ENCODE results near the gene S100A12.

The S100A12 gene

GRCh38 chr1:153341431-153341934 lies 33.9 kb downstream of the S100A12 start:
- Histone ChIP-seq H2AFZ (ENCODE audit: low read length) (no peak overlapping the region), H3K4me1 (ENCODE audit: low read length) (peaks cover 29% of the 10 kb centered on the region), H3K79me2 (ENCODE audit: low read length) (no peaks in the 10 kb centered on the region), H3K9me2 (replicated peaks; ENCODE audit: insufficient read depth, low read length) (no peaks in the 10 kb centered on the region), H3K4me3 (ENCODE audit: low read length) (no peak overlapping the region), H3K27ac (ENCODE audit: low read length) (no peak overlapping the region), H4K20me1 (ENCODE audit: insufficient read depth, low read length) (no peaks in the 10 kb centered on the region), H3K4me2 (ENCODE audit: low read depth, low read length) (no peak overlapping the region), H3F3A (ENCODE audit: insufficient read depth, low read length) (peaks cover 10% of the 10 kb centered on the region; the same call in 1 of the 2 replicates), H3K27me3 (replicated peaks; ENCODE audit: insufficient read depth, low read length) (no peaks in the 10 kb centered on the region), H3K9me3 (replicated peaks; ENCODE audit: insufficient read depth, low read length) (no peaks in the 10 kb centered on the region), H3K36me3 (replicated peaks; ENCODE audit: insufficient read depth, low read length) (no peaks in the 10 kb centered on the region), H3K9ac (ENCODE audit: low read length) (no peak overlapping the region)
- TF ChIP-seq EZH2phosphoT487 (IDR thresholded peaks at IDR 0.05; ENCODE audit: low read length), result no peak
- no peak for TF ChIP-seq EZH2 (optimal IDR thresholded peaks at IDR 0.05; ENCODE audit: low read depth, low read length)
- DNase-seq, result no peak

GRCh38 chr1:153340356-153340755 lies 35.1 kb downstream of the S100A12 start:
- no peak overlapping the region for H3K9ac ChIP-seq (ENCODE audit: low read length)
- no peaks in the 10 kb centered on the region for H4K20me1 ChIP-seq (ENCODE audit: insufficient read depth, low read length)
- H3K9me3 ChIP-seq (replicated peaks; ENCODE audit: insufficient read depth, low read length), result no peaks in the 10 kb centered on the region
- TF ChIP-seq EZH2phosphoT487 (IDR thresholded peaks at IDR 0.05; ENCODE audit: low read length), result no peak
- no peaks in the 10 kb centered on the region for H3K9me2 ChIP-seq (replicated peaks; ENCODE audit: insufficient read depth, low read length)
- no peak overlapping the region for H3K4me2 ChIP-seq (ENCODE audit: low read depth, low read length)
- H3K4me3 ChIP-seq (ENCODE audit: low read length), result no peak overlapping the region
- H3K27ac ChIP-seq (ENCODE audit: low read length), result no peak overlapping the region
- peaks cover 21% of the 10 kb centered on the region for H3K4me1 ChIP-seq (ENCODE audit: low read length)
- no peaks in the 10 kb centered on the region for H3K27me3 ChIP-seq (replicated peaks; ENCODE audit: insufficient read depth, low read length)
- H3K79me2 ChIP-seq (ENCODE audit: low read length), result no peaks in the 10 kb centered on the region
- no peak overlapping the region for H2AFZ ChIP-seq (ENCODE audit: low read length)
- peaks cover 10% of the 10 kb centered on the region; the same call in 1 of the 2 replicates for H3F3A ChIP-seq (ENCODE audit: insufficient read depth, low read length)
- H3K36me3 ChIP-seq (replicated peaks; ENCODE audit: insufficient read depth, low read length), result no peaks in the 10 kb centered on the region
- DNase-seq, result no peak

GRCh38 chr1:153339802-153340201 lies 35.6 kb downstream of the S100A12 start:
- Histone ChIP-seq H3F3A (ENCODE audit: insufficient read depth, low read length) (peaks cover 10% of the 10 kb centered on the region; the same call in 1 of the 2 replicates), H3K9ac (ENCODE audit: low read length) (no peak overlapping the region), H3K36me3 (replicated peaks; ENCODE audit: insufficient read depth, low read length) (no peaks in the 10 kb centered on the region), H3K9me3 (replicated peaks; ENCODE audit: insufficient read depth, low read length) (no peaks in the 10 kb centered on the region), H4K20me1 (ENCODE audit: insufficient read depth, low read length) (no peaks in the 10 kb centered on the region), H3K4me3 (ENCODE audit: low read length) (no peak overlapping the region), H3K4me2 (ENCODE audit: low read depth, low read length) (no peak overlapping the region), H3K4me1 (ENCODE audit: low read length) (peaks cover 16% of the 10 kb centered on the region), H3K27me3 (replicated peaks; ENCODE audit: insufficient read depth, low read length) (no peaks in the 10 kb centered on the region), H3K79me2 (ENCODE audit: low read length) (no peaks in the 10 kb centered on the region), H3K9me2 (replicated peaks; ENCODE audit: insufficient read depth, low read length) (no peaks in the 10 kb centered on the region), H2AFZ (ENCODE audit: low read length) (no peak overlapping the region), H3K27ac (ENCODE audit: low read length) (no peak overlapping the region)
- TF ChIP-seq, protein P1, sequence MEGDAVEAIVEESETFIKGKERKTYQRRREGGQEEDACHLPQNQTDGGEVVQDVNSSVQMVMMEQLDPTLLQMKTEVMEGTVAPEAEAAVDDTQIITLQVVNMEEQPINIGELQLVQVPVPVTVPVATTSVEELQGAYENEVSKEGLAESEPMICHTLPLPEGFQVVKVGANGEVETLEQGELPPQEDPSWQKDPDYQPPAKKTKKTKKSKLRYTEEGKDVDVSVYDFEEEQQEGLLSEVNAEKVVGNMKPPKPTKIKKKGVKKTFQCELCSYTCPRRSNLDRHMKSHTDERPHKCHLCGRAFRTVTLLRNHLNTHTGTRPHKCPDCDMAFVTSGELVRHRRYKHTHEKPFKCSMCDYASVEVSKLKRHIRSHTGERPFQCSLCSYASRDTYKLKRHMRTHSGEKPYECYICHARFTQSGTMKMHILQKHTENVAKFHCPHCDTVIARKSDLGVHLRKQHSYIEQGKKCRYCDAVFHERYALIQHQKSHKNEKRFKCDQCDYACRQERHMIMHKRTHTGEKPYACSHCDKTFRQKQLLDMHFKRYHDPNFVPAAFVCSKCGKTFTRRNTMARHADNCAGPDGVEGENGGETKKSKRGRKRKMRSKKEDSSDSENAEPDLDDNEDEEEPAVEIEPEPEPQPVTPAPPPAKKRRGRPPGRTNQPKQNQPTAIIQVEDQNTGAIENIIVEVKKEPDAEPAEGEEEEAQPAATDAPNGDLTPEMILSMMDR (IDR thresholded peaks at IDR 0.05; ENCODE audit: low read length), result no peak
- TF ChIP-seq EZH2 (optimal IDR thresholded peaks at IDR 0.05; ENCODE audit: low read depth, low read length) (no peak), EZH2phosphoT487 (IDR thresholded peaks at IDR 0.05; ENCODE audit: low read length) (no peak)
- DNase-seq, result no peak

DNA sequence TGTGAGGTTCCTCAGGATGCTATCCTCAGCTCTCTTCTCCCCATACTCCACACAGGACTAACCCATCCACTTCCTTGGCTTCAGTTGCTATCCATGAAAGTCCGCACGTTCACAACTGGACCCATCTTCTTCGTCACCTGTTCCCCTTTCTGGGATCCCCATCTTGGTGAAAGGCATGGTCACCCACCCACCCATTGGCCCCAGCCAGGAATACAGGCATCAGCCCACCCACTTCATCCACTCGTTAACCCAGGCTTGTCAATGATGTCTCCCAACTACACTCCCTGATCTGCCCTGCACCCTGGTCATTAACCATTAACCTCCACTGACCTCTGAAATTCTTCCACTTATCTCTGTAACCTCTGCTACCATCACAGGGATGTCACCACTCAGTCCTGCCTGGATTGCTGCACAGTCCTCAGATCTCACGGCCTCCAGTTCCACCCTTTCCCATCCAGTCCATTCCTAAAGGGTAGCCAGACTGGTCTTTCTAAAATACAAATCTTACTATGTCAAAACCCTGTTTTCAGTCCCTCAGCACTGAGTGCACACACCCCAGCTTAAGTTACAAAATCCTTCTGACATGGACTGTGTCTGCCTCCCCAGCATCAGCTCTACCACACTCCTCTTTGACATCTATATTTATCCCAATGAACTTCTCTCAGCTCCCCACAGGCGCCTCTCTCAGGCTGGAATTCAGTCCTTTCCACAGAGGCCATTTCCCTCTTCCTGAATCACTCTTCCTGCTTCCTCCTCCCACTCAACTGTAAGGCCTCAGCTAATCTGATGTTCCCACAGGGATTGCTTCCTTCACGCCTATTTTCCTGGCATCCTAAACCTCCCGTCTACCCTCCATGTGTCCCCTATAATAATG lies 37.2 kb downstream of the S100A12 start:
- no peak overlapping the region for H3K4me2 ChIP-seq (ENCODE audit: low read depth, low read length)
- no peaks in the 10 kb centered on the region for H3K27me3 ChIP-seq (replicated peaks; ENCODE audit: insufficient read depth, low read length)

More for the DNA sequence above, 37.2 kb downstream of the S100A12 start:
- Histone ChIP-seq H4K20me1 (ENCODE audit: insufficient read depth, low read length) (no peaks in the 10 kb centered on the region), H3K4me1 (ENCODE audit: low read length) (peaks cover 2% of the 10 kb centered on the region), H3K79me2 (ENCODE audit: low read length) (no peaks in the 10 kb centered on the region), H3K27ac (ENCODE audit: low read length) (no peak overlapping the region), H3F3A (ENCODE audit: insufficient read depth, low read length) (0 out of 2 replicates have a peak, but pooled peaks cover under 1% of the 10 kb centered on the region), H2AFZ (ENCODE audit: low read length) (no peak overlapping the region), H3K36me3 (replicated peaks; ENCODE audit: insufficient read depth, low read length) (no peaks in the 10 kb centered on the region), H3K9ac (ENCODE audit: low read length) (no peak overlapping the region), H3K9me3 (replicated peaks; ENCODE audit: insufficient read depth, low read length) (no peaks in the 10 kb centered on the region), H3K9me2 (replicated peaks; ENCODE audit: insufficient read depth, low read length) (no peaks in the 10 kb centered on the region), H3K4me3 (ENCODE audit: low read length) (no peak overlapping the region)
- no peak for DNase-seq
- TF ChIP-seq EZH2 (optimal IDR thresholded peaks at IDR 0.05; ENCODE audit: low read depth, low read length), result no peak
- TF ChIP-seq EZH2phosphoT487 (IDR thresholded peaks at IDR 0.05; ENCODE audit: low read length), result no peak
- TF ChIP-seq, protein P1 (IDR thresholded peaks at IDR 0.05; ENCODE audit: low read length), result no peak
